SK-N-SH (cell line): ENCODE data around the gene NAT8L. TPM values are rescaled to one million over a fixed set of nuclear protein-coding genes. Genes with fewer than 3 reads are reported as not detected.

Experiments used
- CTCF ChIA-PET: fragments of 300-600, 350-600 bp; formaldehyde crosslinking; extraction: SDS; loops from one replicate; lab custom pipeline; 2021; lab: Yijun Ruan, JAX
- POLR2A ChIA-PET: fragments of 350-600 bp; sonication (Branson Sonifier 250); formaldehyde crosslinking; extraction: SDS; loops from one replicate; lab custom pipeline; 2020; ENCODE audit warnings: antibody characterized with exemption, inconsistent platforms; lab: Yijun Ruan, JAX
- DNase-seq: peaks from one replicate; pipeline ENCODE4 v3.0.0; 2012
- H2AFZ ChIP-seq: fragments of 200-600 bp; sonication (generic); 2 replicates; pipeline ENCODE4 v1.8.1; 2016; ENCODE audit warnings: antibody characterized with exemption, mild to moderate bottlenecking, low read depth
- H3F3A ChIP-seq: fragments of 200-600 bp; sonication (generic); replicated peaks from 2 replicates; pipeline ENCODE3; 2016; ENCODE audit warnings: antibody characterized with exemption, mild to moderate bottlenecking; ENCODE audit not compliant: insufficient read depth
- H3K27ac ChIP-seq, 2 experiments: fragments of 200-500 bp in 1 of 2; fragments of 200-600 bp in 1 of 2; sonication (Bioruptor generic) in 1 of 2; sonication (generic), shearing (Covaris generic) in 1 of 2; 2 replicates each; pipeline versions ENCODE4 v1.5.1 to v1.6.1; 2014 to 2016; ENCODE audit warnings: low read depth in 2 of 2, inconsistent platforms in 1 of 2, low read length in 1 of 2, mild to moderate bottlenecking in 1 of 2, mixed read lengths in 1 of 2
- H3K27me3 ChIP-seq: fragments of 200-600 bp; sonication (generic), shearing (Covaris generic); 2 replicates; pipeline ENCODE4 v1.6.1; 2016; ENCODE audit warnings: mixed run types; ENCODE audit not compliant: insufficient read depth
- H3K36me3 ChIP-seq, 2 experiments: fragments of 200-500 bp in 1 of 2; fragments of 200-600 bp in 1 of 2; sonication (Bioruptor generic) in 1 of 2; sonication (generic) in 1 of 2; replicated peaks in 1 of 2; 2 replicates each; pipeline versions ENCODE3 to v1.5.1; 2014 to 2016; ENCODE audit warnings: low read length in 1 of 2, mild to moderate bottlenecking in 1 of 2; ENCODE audit not compliant: insufficient read depth in 2 of 2, control insufficient read depth in 1 of 2
- H3K4me1 ChIP-seq, 2 experiments: fragments of 200-500 bp in 1 of 2; fragments of 200-600 bp in 1 of 2; sonication (Bioruptor generic) in 1 of 2; sonication (generic), shearing (Covaris generic) in 1 of 2; 2 replicates each; pipeline versions ENCODE4 v1.5.1 to v1.6.1; 2014 to 2016; ENCODE audit warnings: low read depth in 1 of 2, low read length in 1 of 2, mixed run types in 1 of 2; ENCODE audit not compliant: insufficient read depth in 2 of 2, control insufficient read depth in 1 of 2
- H3K4me2 ChIP-seq: fragments of 200-600 bp; sonication (generic), shearing (Covaris generic); 2 replicates; pipeline ENCODE4 v1.6.1; 2017; ENCODE audit warnings: mixed run types
- H3K4me3 ChIP-seq, 2 experiments: fragments of 200-500 bp in 1 of 2; fragments of 200-600 bp in 1 of 2; sonication (Bioruptor generic) in 1 of 2; sonication (generic), shearing (Covaris generic) in 1 of 2; 2 replicates each; pipeline versions ENCODE4 v1.5.1 to v1.8.1; 2014 to 2016; ENCODE audit warnings: low read depth in 2 of 2, inconsistent platforms in 1 of 2, low read length in 1 of 2, mild to moderate bottlenecking in 1 of 2, mixed read lengths in 1 of 2, moderate library complexity in 1 of 2
- H3K79me2 ChIP-seq: fragments of 200-600 bp; sonication (generic); 2 replicates; pipeline ENCODE4 v1.8.1; 2017; ENCODE audit warnings: mild to moderate bottlenecking; ENCODE audit not compliant: insufficient read depth
- H3K9ac ChIP-seq: fragments of 200-600 bp; sonication (generic); 2 replicates; pipeline ENCODE4 v1.6.1; 2017; ENCODE audit warnings: mixed run types
- H3K9me2 ChIP-seq: fragments of 200-600 bp; sonication (generic); 2 replicates; pipeline ENCODE4 v1.6.1; 2017; ENCODE audit warnings: mixed run types
- H3K9me3 ChIP-seq: fragments of 200-600 bp; sonication (generic); 2 replicates; pipeline ENCODE4 v1.6.1; 2017; ENCODE audit warnings: mixed run types, mild to moderate bottlenecking, moderate library complexity
- H4K20me1 ChIP-seq: fragments of 200-600 bp; sonication (generic); 2 replicates; pipeline ENCODE4 v1.6.1; 2017; ENCODE audit warnings: mild to moderate bottlenecking, mixed run types; ENCODE audit not compliant: insufficient read depth
- ELF1 ChIP-seq: IDR thresholded peaks from 2 replicates; pipeline ENCODE4 v1.4.0; 2012
- EZH2phosphoT487 ChIP-seq: fragments of 200-600 bp; sonication (generic); IDR thresholded peaks from 2 replicates; pipeline ENCODE4 v1.6.1; 2017; ENCODE audit warnings: low read depth, mixed run types, mild to moderate bottlenecking, antibody characterized with exemption, moderate library complexity, borderline replicate concordance
- FOSL2 ChIP-seq: IDR thresholded peaks from 2 replicates; pipeline ENCODE4 v1.4.0; 2012; ENCODE audit warnings: low read depth, mild to moderate bottlenecking, moderate library complexity, borderline replicate concordance
- FOXM1 ChIP-seq: IDR thresholded peaks from 2 replicates; pipeline ENCODE4 v1.4.0; 2012; ENCODE audit warnings: low read depth, mild to moderate bottlenecking
- GABPA ChIP-seq: IDR thresholded peaks from 2 replicates; pipeline ENCODE4 v1.4.0; 2012; ENCODE audit warnings: low read depth, mild to moderate bottlenecking
- GATA2 ChIP-seq: sonication (generic); formaldehyde crosslinking; IDR thresholded peaks from 2 replicates; pipeline ENCODE4 v1.5.0; 2020; ENCODE audit warnings: mild to moderate bottlenecking, missing genetic modification reagents
- MEF2A ChIP-seq: IDR thresholded peaks from 2 replicates; pipeline ENCODE4 v1.4.0; 2012; ENCODE audit warnings: low read depth, borderline replicate concordance
- POLR2AphosphoS5 ChIP-seq: IDR thresholded peaks from 2 replicates; pipeline ENCODE4 v1.6.1; 2012; ENCODE audit warnings: low read depth, low read length
- RAD21 ChIP-seq: IDR thresholded peaks from 2 replicates; pipeline ENCODE4 v1.6.1; 2012; ENCODE audit warnings: mild to moderate bottlenecking, low read length
- SIN3A ChIP-seq: IDR thresholded peaks from 2 replicates; pipeline ENCODE4 v1.6.1; 2012; ENCODE audit warnings: low read depth, mild to moderate bottlenecking, low read length, moderate library complexity, borderline replicate concordance
- SMC3 ChIP-seq: IDR thresholded peaks from 2 replicates; pipeline ENCODE4 v1.6.1; 2012; ENCODE audit warnings: low read depth, low read length, improper control_type of control experiment
- TCF12 ChIP-seq: IDR thresholded peaks from 2 replicates; pipeline ENCODE4 v1.4.0; 2012
- USF2 ChIP-seq: fragments of 150-350 bp; IDR thresholded peaks from 2 replicates; pipeline ENCODE4 v1.6.1; 2017; ENCODE audit warnings: antibody characterized with exemption, low read length, low read depth, borderline replicate concordance
- ZBTB33 ChIP-seq: IDR thresholded peaks from 2 replicates; pipeline ENCODE4 v1.4.0; 2012; ENCODE audit warnings: low read depth, borderline replicate concordance
- WGBS: methylation state at CpG from one replicate; pipeline ENCODE4 v1.1.6; 2017; ENCODE audit warnings: low lambda C conversion rate; 5-methylcytosine and 5-hydroxymethylcytosine counted together
- polyA plus RNA-seq, 3 experiments: library from polyadenylated mRNA; depleted of rRNA; stranded (reverse); fragments of >200 nt; gene quantifications; 2 replicates each; pipeline ENCODE4 v1.2.3, GENCODE V29; 2012
- TF ChIP-seq, protein P1 (sequence below): IDR thresholded peaks from 2 replicates; pipeline ENCODE4 v1.6.1; 2012; ENCODE audit warnings: mild to moderate bottlenecking, low read depth, low read length, moderate library complexity

Gene NAT8L
- polyA plus RNA-seq, 1 of the 3 experiments (the other 2 are of a cell fraction) = 0.43 TPM

GRCh38 chr4:2046031-2046961 is 12.8 kb upstream of the NAT8L start (continued):
- TF ChIP-seq ZBTB33 (no peak), MEF2A (no peak), FOXM1 (no peak), USF2 (no peak), TCF12 (no peak)

GRCh38 chr4:2047031-2047660 is 12.0 kb upstream of the NAT8L start:
- ChIA-PET CTCF (no interaction called here), POLR2A (no interaction called here)
- peaks cover 5% of the 10 kb centered on the region; the same call in 1 of the 2 replicates for H3K79me2 ChIP-seq
- H3K27ac ChIP-seq = no peak overlapping the region
- H3K9me2 ChIP-seq = no peaks in the 10 kb centered on the region
- no peak overlapping the region for H3K4me2 ChIP-seq
- no peaks in the 10 kb centered on the region for H3K36me3 ChIP-seq
- 73% methylated on average over 38 of the region's 57 CpGs for WGBS
- no peaks in the 10 kb centered on the region for H3K27me3 ChIP-seq
- no peak overlapping the region for H3K4me3 ChIP-seq
- peaks cover 8% of the 10 kb centered on the region for H3F3A ChIP-seq
- no peak overlapping the region for H2AFZ ChIP-seq
- no peaks in the 10 kb centered on the region for H3K9me3 ChIP-seq
- H4K20me1 ChIP-seq = peaks cover 8% of the 10 kb centered on the region; the same call in 1 of the 2 replicates
- DNase-seq = peak; percentile 51
- peaks cover 0 to 7% of the 10 kb centered on the region in 2 experiments; a peak in 1 of 4 replicates for H3K4me1 ChIP-seq
- H3K9ac ChIP-seq = no peak overlapping the region
- TF ChIP-seq RAD21 = no peak
- TF ChIP-seq, protein P1, sequence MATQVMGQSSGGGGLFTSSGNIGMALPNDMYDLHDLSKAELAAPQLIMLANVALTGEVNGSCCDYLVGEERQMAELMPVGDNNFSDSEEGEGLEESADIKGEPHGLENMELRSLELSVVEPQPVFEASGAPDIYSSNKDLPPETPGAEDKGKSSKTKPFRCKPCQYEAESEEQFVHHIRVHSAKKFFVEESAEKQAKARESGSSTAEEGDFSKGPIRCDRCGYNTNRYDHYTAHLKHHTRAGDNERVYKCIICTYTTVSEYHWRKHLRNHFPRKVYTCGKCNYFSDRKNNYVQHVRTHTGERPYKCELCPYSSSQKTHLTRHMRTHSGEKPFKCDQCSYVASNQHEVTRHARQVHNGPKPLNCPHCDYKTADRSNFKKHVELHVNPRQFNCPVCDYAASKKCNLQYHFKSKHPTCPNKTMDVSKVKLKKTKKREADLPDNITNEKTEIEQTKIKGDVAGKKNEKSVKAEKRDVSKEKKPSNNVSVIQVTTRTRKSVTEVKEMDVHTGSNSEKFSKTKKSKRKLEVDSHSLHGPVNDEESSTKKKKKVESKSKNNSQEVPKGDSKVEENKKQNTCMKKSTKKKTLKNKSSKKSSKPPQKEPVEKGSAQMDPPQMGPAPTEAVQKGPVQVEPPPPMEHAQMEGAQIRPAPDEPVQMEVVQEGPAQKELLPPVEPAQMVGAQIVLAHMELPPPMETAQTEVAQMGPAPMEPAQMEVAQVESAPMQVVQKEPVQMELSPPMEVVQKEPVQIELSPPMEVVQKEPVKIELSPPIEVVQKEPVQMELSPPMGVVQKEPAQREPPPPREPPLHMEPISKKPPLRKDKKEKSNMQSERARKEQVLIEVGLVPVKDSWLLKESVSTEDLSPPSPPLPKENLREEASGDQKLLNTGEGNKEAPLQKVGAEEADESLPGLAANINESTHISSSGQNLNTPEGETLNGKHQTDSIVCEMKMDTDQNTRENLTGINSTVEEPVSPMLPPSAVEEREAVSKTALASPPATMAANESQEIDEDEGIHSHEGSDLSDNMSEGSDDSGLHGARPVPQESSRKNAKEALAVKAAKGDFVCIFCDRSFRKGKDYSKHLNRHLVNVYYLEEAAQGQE = no peak
- TF ChIP-seq EZH2phosphoT487 = no peak
- TF ChIP-seq ELF1 = no peak
- no peak for TF ChIP-seq FOSL2
- TF ChIP-seq GATA2 (CRISPR knock-in tag) = no peak
- no peak for TF ChIP-seq GABPA
- no peak for TF ChIP-seq POLR2AphosphoS5
- TF ChIP-seq SIN3A = no peak
- no peak for TF ChIP-seq SMC3
